Heart left ventricle (tissue), 16 donors: ENCODE measurements around the gene MLIP. TPM values are rescaled to one million over a fixed set of nuclear protein-coding genes. Genes with fewer than 3 reads are reported as not detected.

Experiments
- ATAC-seq, 4 donors: fragments of 200-7000 bp; cut with Tn5 transposase; one replicate each; pipeline ENCODE4 v1.9.1; 2020 to 2022; ENCODE audit warnings: moderate library complexity in 4 of 4, mild to moderate bottlenecking in 3 of 4, moderate number of reproducible peaks in 1 of 4
- DNase-seq, 5 donors: peaks; one replicate each; pipeline ENCODE4 v3.0.0-alpha.2; 2020
- H3K27ac ChIP-seq, 12 donors: fragments of 200-600 bp; sonication (generic) in 4 of 12; one replicate each; pipeline versions ENCODE4 v1.5.0 to v1.8.0; 2016 to 2022; ENCODE audit warnings: mild to moderate bottlenecking in 2 of 12
- H3K27me3 ChIP-seq, 9 donors: fragments of 200-600 bp; sonication (generic) in 2 of 9; one replicate each; pipeline versions ENCODE4 v1.5.1 to v1.8.0; 2016 to 2022; ENCODE audit warnings: mild to moderate bottlenecking in 3 of 9
- H3K36me3 ChIP-seq, 9 donors: fragments of 200-600 bp; sonication (generic) in 2 of 9; one replicate each; pipeline versions ENCODE4 v1.5.0 to v1.8.0; 2018 to 2022; ENCODE audit warnings: mild to moderate bottlenecking in 2 of 9
- H3K4me1 ChIP-seq, 12 donors: fragments of 200-600 bp; sonication (generic) in 4 of 12; one replicate each; pipeline versions ENCODE4 v1.5.0 to v1.8.0; 2016 to 2022; ENCODE audit warnings: mild to moderate bottlenecking in 3 of 12
- H3K4me3 ChIP-seq, 12 donors: fragments of 200-600 bp; sonication (generic) in 4 of 12; one replicate each; pipeline versions ENCODE4 v1.5.0 to v1.8.0; 2017 to 2022; ENCODE audit warnings: mild to moderate bottlenecking in 9 of 12, moderate library complexity in 4 of 12
- H3K9me3 ChIP-seq, 12 donors: fragments of 200-600 bp; sonication (generic) in 4 of 12; one replicate each; pipeline versions ENCODE4 v1.5.0 to v1.8.0; 2016 to 2022; ENCODE audit warnings: mild to moderate bottlenecking in 1 of 12
- POLR2A ChIP-seq, 2 donors: fragments of 450-650 bp; IDR thresholded peaks; one replicate each; pipeline ENCODE4 v1.6.1; 2017; ENCODE audit warnings: antibody characterized with exemption in 2 of 2, mild to moderate bottlenecking in 2 of 2, moderate library complexity in 2 of 2
- whole genome bisulfite sequencing, 4 donors: extraction: QIAGEN DNeasy Blood & Tissue Kit in 2 of 4; methylation state at CpG; one replicate each; pipeline versions ENCODE4 v1.1.5 to v1.1.7; 2013 to 2018; 5-methylcytosine and 5-hydroxymethylcytosine counted together
- intact Hi-C, 10 donors: fragments of 100-400 bp; cut with DNase I; formaldehyde crosslinking; loops; one replicate each; pipeline versions ENCODE4 v1.11.1 to v1.14.2; 2022
- polyA plus RNA-seq, 2 donors: library from polyadenylated mRNA; stranded (reverse); fragments of 200-250 nt; gene quantifications; one replicate each; pipeline ENCODE4 v1.2.3, GENCODE V29; 2013
- total RNA-seq, 9 donors: library from RNA; depleted of rRNA in 2 of 9; stranded (reverse); fragments of >200 nt in 2 of 9; fragmentation: NEBNext Ultra II Directional in 3 of 9; extraction: Animal tissue kit (Norgen Biotek cat#: 25700) in 3 of 9; gene quantifications; one replicate each; pipeline versions ENCODE4 v1.1.0 to v1.2.4, GENCODE V29; 2016 to 2023
- TF ChIP-seq, protein P1 (sequence below), 12 donors: fragments of 200-600 bp; sonication (generic) in 4 of 12; IDR thresholded peaks; one replicate each; pipeline versions ENCODE4 v1.5.0 to v1.8.0; 2018 to 2022; ENCODE audit warnings: antibody characterized with exemption in 12 of 12, mild to moderate bottlenecking in 5 of 12
- donor health status: ischemic (EF 13 %, LVEDD 7.1; RV severe dilation, severe dysfunction).
- donor health status: healthy with polysubstance abuse.
- donor health status: DM: no; HTN: yes; CAD: no.
- donor health status: DM: no; HTN: no; CAD: no.
- donor health status: ischemic (EF 25% LVEDD 6.9; RV normal size, moderate dysfunction).
- donor health status: ischemic (EF 25% LVEDD 5.7; RV mildly dilated, moderate dysfunction).
- donor health status: healthy.
- donor health status: DM: yes; HTN: yes; CAD: no.
- donor health status: ischemic (EF 35%, LVEDD 5.7; RV mildly dilated, moderate dysfunction).
- donor health status: nonischemic (EF 11% LVEDD 7.7; RV severe dilation, severe dysfunction).
- donor health status: DM: yes; HTN: yes; CAD: no.
- donor health status: PGD.
- donor health status: ischemic (EF 29% LVEDD 5.4; RV normal size, mild dysfunction).
- donor health status: nonischemic (EF 23%, LVEDD 6.1; RV moderate dilation, normal function).

The MLIP gene
- total and polyA plus RNA-seq, 11 donors = 130 to 522 (median 360) TPM

DNA sequence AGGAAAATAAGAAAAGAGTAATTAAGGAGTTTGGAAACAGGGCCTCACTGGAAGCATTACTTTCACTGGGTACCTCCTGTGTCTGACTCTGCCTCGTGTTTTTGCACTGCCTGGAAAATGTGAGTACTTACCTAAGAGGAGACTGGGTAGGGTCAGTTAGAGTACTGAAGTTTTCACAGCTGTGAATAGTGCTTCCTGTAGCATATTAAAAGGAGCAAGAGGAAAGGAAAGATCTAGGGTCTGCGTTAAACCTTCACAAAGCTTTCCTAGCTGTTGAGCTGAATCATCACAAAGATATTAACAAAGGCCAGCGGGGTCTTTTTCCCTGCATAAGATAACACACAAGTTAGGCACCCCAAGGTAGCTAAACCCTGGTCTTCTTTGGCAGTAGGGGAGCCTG lies 82.3 kb downstream of the MLIP start:
- ATAC-seq (peak in 2 of 4 donors; percentile 33 to 44), DNase-seq (no peak)
- Histone ChIP-seq H3K4me3 (no peak overlapping the region), H3K27ac (peak overlapping the region in 8 of 12 donors; percentile 3 to 54 (median 22)), H3K9me3 (no peaks in the 10 kb centered on the region), H3K4me1 (peaks cover 0 to 21% (median 9%) of the 10 kb centered on the region in 12 donors), H3K36me3 (peaks cover 0 to 10% (median 0%) of the 10 kb centered on the region in 9 donors), H3K27me3 (no peaks in the 10 kb centered on the region)
- WGBS, 4 donors = 51 to 66% (median 53%) methylated on average over 3 of the region's 3 CpGs
- intact Hi-C loops = no loop called here
- TF ChIP-seq, protein P1, sequence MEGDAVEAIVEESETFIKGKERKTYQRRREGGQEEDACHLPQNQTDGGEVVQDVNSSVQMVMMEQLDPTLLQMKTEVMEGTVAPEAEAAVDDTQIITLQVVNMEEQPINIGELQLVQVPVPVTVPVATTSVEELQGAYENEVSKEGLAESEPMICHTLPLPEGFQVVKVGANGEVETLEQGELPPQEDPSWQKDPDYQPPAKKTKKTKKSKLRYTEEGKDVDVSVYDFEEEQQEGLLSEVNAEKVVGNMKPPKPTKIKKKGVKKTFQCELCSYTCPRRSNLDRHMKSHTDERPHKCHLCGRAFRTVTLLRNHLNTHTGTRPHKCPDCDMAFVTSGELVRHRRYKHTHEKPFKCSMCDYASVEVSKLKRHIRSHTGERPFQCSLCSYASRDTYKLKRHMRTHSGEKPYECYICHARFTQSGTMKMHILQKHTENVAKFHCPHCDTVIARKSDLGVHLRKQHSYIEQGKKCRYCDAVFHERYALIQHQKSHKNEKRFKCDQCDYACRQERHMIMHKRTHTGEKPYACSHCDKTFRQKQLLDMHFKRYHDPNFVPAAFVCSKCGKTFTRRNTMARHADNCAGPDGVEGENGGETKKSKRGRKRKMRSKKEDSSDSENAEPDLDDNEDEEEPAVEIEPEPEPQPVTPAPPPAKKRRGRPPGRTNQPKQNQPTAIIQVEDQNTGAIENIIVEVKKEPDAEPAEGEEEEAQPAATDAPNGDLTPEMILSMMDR (IDR thresholded peaks at IDR 0.05) = no peak
- TF ChIP-seq POLR2A (IDR thresholded peaks at IDR 0.05) = no peak

DNA sequence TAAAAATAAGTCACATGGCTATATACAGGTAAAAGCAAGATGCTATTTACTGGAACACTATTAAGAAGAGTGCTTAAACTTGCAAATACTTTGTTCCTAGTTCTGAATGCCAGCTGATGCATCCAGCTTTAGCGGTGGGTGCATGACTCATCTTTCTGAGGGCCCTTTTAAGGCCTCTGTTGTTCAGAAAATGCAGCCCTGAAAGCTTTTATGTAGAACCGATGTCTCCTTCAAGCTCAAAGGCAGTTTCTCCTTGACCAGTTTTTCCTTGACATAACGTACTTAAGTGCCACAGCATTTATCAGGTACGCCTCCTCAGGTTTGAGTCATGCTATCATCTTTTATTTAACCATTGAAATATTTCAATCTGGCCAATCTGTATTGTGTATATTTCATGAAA lies 82.8 kb downstream of the MLIP start:
- no peaks in the 10 kb centered on the region for H3K27me3 ChIP-seq
- peaks cover 0 to 21% (median 7%) of the 10 kb centered on the region in 12 donors for H3K4me1 ChIP-seq
- H3K4me3 ChIP-seq = no peak overlapping the region
- DNase-seq (no peak), ATAC-seq (peak in 3 of 4 donors; percentile 47 to 65 (median 57))
- no peak for TF ChIP-seq POLR2A (IDR thresholded peaks at IDR 0.05)
- TF ChIP-seq, protein P1 (IDR thresholded peaks at IDR 0.05) = no peak
- H3K36me3 ChIP-seq = peaks cover 0 to 10% (median 0%) of the 10 kb centered on the region in 9 donors
- H3K9me3 ChIP-seq = no peaks in the 10 kb centered on the region
- intact Hi-C loops = no loop called here
- 47 to 66% (median 52%) methylated on average over 4 of the region's 4 CpGs for WGBS, 4 donors
- peak overlapping the region in 6 of 12 donors; percentile 3 to 54 (median 22) for H3K27ac ChIP-seq

DNA sequence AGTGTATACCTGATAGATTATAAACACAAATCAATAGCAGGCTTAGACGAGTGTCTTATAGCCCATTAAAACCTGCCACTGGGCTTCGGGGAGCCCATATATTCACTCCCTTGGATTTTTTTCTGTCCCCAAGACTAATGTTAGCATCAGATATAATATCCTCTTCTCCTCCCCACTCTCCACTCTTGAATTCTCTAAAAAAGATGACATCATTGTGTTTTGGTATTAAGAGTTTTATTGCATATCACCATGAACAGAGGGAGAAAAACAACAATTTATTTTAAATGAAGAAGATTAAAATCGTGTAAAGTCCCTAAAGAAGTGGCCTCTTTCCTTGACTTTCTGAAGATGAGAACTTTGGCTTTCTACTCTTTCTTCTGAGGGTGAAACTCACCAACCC lies 84.4 kb downstream of the MLIP start:
- Histone ChIP-seq H3K36me3 (no peaks in the 10 kb centered on the region), H3K27me3 (no peaks in the 10 kb centered on the region), H3K9me3 (no peaks in the 10 kb centered on the region), H3K4me1 (peaks cover 0 to 21% (median 7%) of the 10 kb centered on the region in 12 donors), H3K27ac (no peak overlapping the region), H3K4me3 (no peak overlapping the region)
- intact Hi-C loops = no loop called here
- TF ChIP-seq POLR2A (IDR thresholded peaks at IDR 0.05) = no peak
- TF ChIP-seq, protein P1 (IDR thresholded peaks at IDR 0.05) = no peak
- DNase-seq = no peak
- 78 to 86% (median 82%) methylated on average over 3 of the region's 3 CpGs for WGBS, 4 donors
- no peak for ATAC-seq

DNA sequence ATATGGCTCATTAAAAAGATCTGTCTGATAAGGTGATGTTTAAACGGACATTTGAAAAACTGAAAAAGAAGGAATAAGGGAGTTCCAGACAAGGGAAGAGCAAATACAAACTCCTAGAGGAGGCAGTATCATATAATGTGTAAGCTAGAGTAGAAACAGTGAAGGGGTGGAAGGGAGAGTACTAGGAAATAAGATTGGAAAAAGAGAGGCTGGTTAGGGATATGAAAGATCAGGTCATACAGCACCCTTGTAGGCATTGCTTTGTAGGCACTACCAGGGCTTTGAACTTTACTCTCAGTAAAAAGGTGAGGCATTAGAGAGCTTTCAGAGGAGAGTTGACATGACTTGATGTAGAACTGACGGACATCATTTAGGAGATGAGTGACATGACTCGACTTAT lies 85.7 kb downstream of the MLIP start:
- 73 to 87% (median 79%) methylated on average over 3 of the region's 3 CpGs for WGBS, 4 donors
- Histone ChIP-seq H3K27me3 (no peaks in the 10 kb centered on the region), H3K36me3 (no peaks in the 10 kb centered on the region), H3K9me3 (no peaks in the 10 kb centered on the region), H3K4me1 (peaks cover 0 to 21% (median 7%) of the 10 kb centered on the region in 12 donors), H3K4me3 (no peak overlapping the region), H3K27ac (no peak overlapping the region)
- TF ChIP-seq POLR2A (IDR thresholded peaks at IDR 0.05) = no peak
- TF ChIP-seq, protein P1 (IDR thresholded peaks at IDR 0.05) = no peak
- intact Hi-C loops = no loop called here
- ATAC-seq = no peak
- DNase-seq = no peak
